HG03025 (cell line): ENCODE measurements around the gene PSME2.
A peak's percentile ranks its signal among the peaks of the same experiment; 100 is the strongest.

Experiments used
- ATAC-seq: cut with Tn5 transposase; IDR thresholded peaks from one replicate; pipeline ENCODE4 v1.9.1; 2021; ENCODE audit warnings: mild to moderate bottlenecking, moderate library complexity; ENCODE audit not compliant: unreplicated experiment, low FRiP score

The PSME2 gene

GRCh38 chr14:24136684-24137528 is 9.5 kb downstream of the PSME2 start:
- no peak for ATAC-seq

GRCh38 chr14:24135834-24136683 is 10.4 kb downstream of the PSME2 start, which contains the start of gene PSME1:
Gene PSME1, plus strand, starts transcription at chr14:24136194. Its CDS starts 69 bp downstream, at chr14:24136263.
- ATAC-seq: peak; percentile 74

- ATAC-seq: peak; percentile 2
These were observed 10.9 kb downstream of the PSME2 start for GRCh38 chr14:24135584-24135833.

GRCh38 chr14:24133735-24134134 is 12.7 kb downstream of the PSME2 start:
- ATAC-seq: no peak

- ATAC-seq: no peak
These were observed 13.4 kb downstream of the PSME2 start for GRCh38 chr14:24132976-24133375.

GRCh38 chr14:24132061-24132685 is 14.2 kb downstream of the PSME2 start:
- ATAC-seq: no peak

- ATAC-seq: no peak
These were observed 14.9 kb downstream of the PSME2 start for GRCh38 chr14:24131549-24131966.

- no peak for ATAC-seq
These were observed 15.5 kb downstream of the PSME2 start for GRCh38 chr14:24130717-24131548.

GRCh38 chr14:24130380-24130716 is 16.1 kb downstream of the PSME2 start, which contains the start of gene FITM1:
Gene FITM1, plus strand, starts transcription at chr14:24130659. Its CDS starts 905 bp downstream, at chr14:24131564.
- ATAC-seq: no peak

- ATAC-seq: no peak
These were observed 16.9 kb downstream of the PSME2 start for GRCh38 chr14:24129410-24129998.

- ATAC-seq: no peak
These were observed 18.7 kb downstream of the PSME2 start for GRCh38 chr14:24127673-24128072.

- no peak for ATAC-seq
These were observed 19.5 kb downstream of the PSME2 start for GRCh38 chr14:24126939-24127338.

GRCh38 chr14:24123424-24124417 is 22.7 kb downstream of the PSME2 start:
- no peak for ATAC-seq

GRCh38 chr14:24122898-24123297 is 23.5 kb downstream of the PSME2 start:
- no peak for ATAC-seq

GRCh38 chr14:24122416-24122815 is 24.0 kb downstream of the PSME2 start:
- no peak for ATAC-seq

GRCh38 chr14:24121210-24121609 is 25.2 kb downstream of the PSME2 start:
- no peak for ATAC-seq

- no peak for ATAC-seq
These were observed 26.7 kb downstream of the PSME2 start for GRCh38 chr14:24119691-24120090.

GRCh38 chr14:24117179-24117578 is 29.2 kb downstream of the PSME2 start:
- no peak for ATAC-seq
